Common myeloid progenitor, CD34-positive (primary cell): ENCODE measurements around the gene GPX3.

ENCODE experiments used
- CTCF ChIA-PET: fragments of 350-600 bp; sonication (Branson Sonifier 250); formaldehyde crosslinking; loops from one replicate; lab custom pipeline; 2021; ENCODE audit warnings: antibody characterized with exemption; lab: Charles Lee
- POLR2A ChIA-PET: fragments of 350-600 bp; sonication (Branson Sonifier 250); formaldehyde crosslinking; loops from one replicate; lab custom pipeline; 2021; ENCODE audit warnings: antibody characterized with exemption; lab: Charles Lee
- DNase-seq, 3 donors: peaks; one replicate each; pipeline versions ENCODE4 v3.0.0 to v3.0.0-alpha.2; 2013
- H3K27ac ChIP-seq, 2 experiments: 1 replicate in 1 of 2; 2 replicates in 1 of 2; pipeline ENCODE4 v1.7.0; 2013; ENCODE audit warnings: inconsistent platforms in 2 of 2, low read length in 2 of 2, mild to moderate bottlenecking in 2 of 2, low read depth in 1 of 2, moderate library complexity in 1 of 2; ENCODE audit not compliant: severe bottlenecking in 2 of 2, insufficient read depth in 1 of 2, poor library complexity in 1 of 2
- H3K27me3 ChIP-seq, 5 experiments: replicated peaks in 2 of 5; 1 replicate in 3 of 5; 2 replicates in 2 of 5; pipeline versions ENCODE4 v1.6.1 to v1.7.0; 2013; ENCODE audit warnings: low read length in 4 of 5, mild to moderate bottlenecking in 2 of 5, moderate library complexity in 2 of 5, inconsistent platforms in 1 of 5; ENCODE audit not compliant: insufficient read depth in 5 of 5, control insufficient read depth in 4 of 5
- H3K36me3 ChIP-seq, 4 experiments: 1 replicate in 2 of 4; 2 replicates in 2 of 4; pipeline versions ENCODE4 v1.6.1 to v1.7.0; 2013; ENCODE audit warnings: low read length in 3 of 4, control low read depth in 1 of 4, mild to moderate bottlenecking in 1 of 4; ENCODE audit not compliant: control insufficient read depth in 4 of 4, insufficient read depth in 4 of 4
- H3K4me1 ChIP-seq, 4 experiments: 1 replicate in 3 of 4; 2 replicates in 1 of 4; pipeline versions ENCODE4 v1.6.1 to v1.7.1; 2013; ENCODE audit warnings: low read length in 3 of 4, mild to moderate bottlenecking in 3 of 4, control low read depth in 1 of 4, inconsistent platforms in 1 of 4, moderate library complexity in 1 of 4; ENCODE audit not compliant: control insufficient read depth in 4 of 4, insufficient read depth in 4 of 4; ENCODE audit errors: control extremely low read depth in 1 of 4
- H3K4me3 ChIP-seq, 7 experiments: 1 replicate in 4 of 7; 2 replicates in 3 of 7; pipeline versions ENCODE4 v1.5.1 to v1.7.0; 2013; ENCODE audit warnings: mild to moderate bottlenecking in 7 of 7, low read length in 6 of 7, moderate library complexity in 6 of 7, inconsistent platforms in 2 of 7, low read depth in 2 of 7, control low read depth in 1 of 7; ENCODE audit not compliant: insufficient read depth in 4 of 7, control insufficient read depth in 1 of 7; ENCODE audit errors: extremely low read depth in 1 of 7
- H3K9me3 ChIP-seq, 5 experiments: 1 replicate in 4 of 5; 2 replicates in 1 of 5; pipeline versions ENCODE4 v1.6.1 to v1.7.1; 2013; ENCODE audit warnings: low read length in 4 of 5, mild to moderate bottlenecking in 2 of 5, inconsistent platforms in 1 of 5, low read depth in 1 of 5, moderate library complexity in 1 of 5; ENCODE audit not compliant: control insufficient read depth in 4 of 5, insufficient read depth in 2 of 5; ENCODE audit errors: control extremely low read depth in 1 of 5
- WGBS: methylation state at CpG from one replicate; pipeline ENCODE4 v1.1.5; 2013; ENCODE audit not compliant: insufficient coverage; 5-methylcytosine and 5-hydroxymethylcytosine counted together

GPX3 gene

GRCh38 chr5:151070449-151070848 is 50.1 kb downstream of the GPX3 start:
- Histone ChIP-seq H3K4me3 (no peak overlapping the region), H3K36me3 (peaks cover 0 to 50% (median 18%) of the 10 kb centered on the region in 4 experiments), H3K27me3 (no peaks in the 10 kb centered on the region), H3K4me1 (peaks cover 9 to 37% (median 25%) of the 10 kb centered on the region in 4 experiments), H3K9me3 (no peaks in the 10 kb centered on the region), H3K27ac (no peak overlapping the region)
- POLR2A ChIA-PET = interaction anchor here (0.8 to 1.5 kb wide), 2 partner anchors 10 to 11 kb away, joined by 3 read pairs; no protein-coding TSS in a partner anchor
- CTCF ChIA-PET = interaction anchor here (1.3 to 45.7 kb wide), 7 partner anchors 8 to 43 kb away, joined by 3 to 1757 read pairs (median 12); partner anchors contain the start of gene TNIP1
- WGBS = 85% methylated on average over 2 of the region's 2 CpGs
- DNase-seq = no peak

DNA sequence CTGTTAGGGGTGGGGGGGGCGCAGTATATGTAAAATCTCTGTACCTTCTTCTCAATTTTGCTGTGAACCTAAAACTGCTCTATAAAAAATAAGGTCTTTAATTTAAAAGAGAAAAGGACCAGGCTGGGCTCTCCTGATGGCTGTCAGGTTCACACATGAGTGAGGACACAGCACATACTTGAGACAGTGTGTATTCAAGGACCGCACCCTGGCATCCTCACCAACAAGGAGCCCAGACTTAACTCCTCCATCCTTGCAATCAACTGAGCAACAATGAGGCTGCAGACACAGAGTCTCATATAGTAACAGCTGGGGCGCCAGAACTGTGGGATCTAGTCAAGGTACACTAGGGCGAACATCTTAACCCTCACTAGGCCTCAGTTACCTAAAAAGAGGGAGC is 50.6 kb downstream of the GPX3 start:
- Histone ChIP-seq H3K9me3 (no peaks in the 10 kb centered on the region), H3K27me3 (no peaks in the 10 kb centered on the region), H3K27ac (no peak overlapping the region), H3K36me3 (peaks cover 0 to 50% (median 19%) of the 10 kb centered on the region in 4 experiments), H3K4me3 (no peak overlapping the region), H3K4me1 (peaks cover 9 to 41% (median 27%) of the 10 kb centered on the region in 4 experiments)
- DNase-seq = no peak
- ChIA-PET POLR2A (interaction anchor here (0.8 to 1.5 kb wide), 2 partner anchors 9 to 12 kb away, joined by 3 read pairs; no protein-coding TSS in a partner anchor), CTCF (interaction anchor here (1.5 to 45.7 kb wide), 6 partner anchors 10 to 42 kb away, joined by 3 to 1757 read pairs (median 12); partner anchors contain the start of gene TNIP1)
- 100% methylated on average over 3 of the region's 4 CpGs for WGBS

GRCh38 chr5:151071848-151072629 is 51.6 kb downstream of the GPX3 start:
- Histone ChIP-seq H3K9me3 (no peaks in the 10 kb centered on the region), H3K4me1 (peaks cover 9 to 46% (median 30%) of the 10 kb centered on the region in 4 experiments), H3K4me3 (no peak overlapping the region), H3K27ac (peak overlapping the region in 1 of 2 experiments; percentile 23), H3K36me3 (peaks cover 0 to 46% (median 15%) of the 10 kb centered on the region in 4 experiments), H3K27me3 (no peaks in the 10 kb centered on the region)
- ChIA-PET CTCF (interaction anchor here (1.4 to 45.7 kb wide), 7 partner anchors 9 to 41 kb away, joined by 5 to 1757 read pairs (median 12); partner anchors contain the start of gene TNIP1), POLR2A (interaction anchor here (1.1 to 1.5 kb wide), 2 partner anchors 8 to 9 kb away, joined by 3 to 4 read pairs; no protein-coding TSS in a partner anchor)
- no peak for DNase-seq
- 96% methylated on average over 9 of the region's 10 CpGs for WGBS

- ChIA-PET POLR2A (interaction anchor here (1.1 kb wide), 1 partner anchor 9 kb away, joined by 4 read pairs; no protein-coding TSS in a partner anchor), CTCF (interaction anchor here (1.1 to 45.7 kb wide), 6 partner anchors 9 to 41 kb away, joined by 3 to 1757 read pairs (median 10); partner anchors contain the start of gene TNIP1)
- DNase-seq = no peak
- 94% methylated on average over 2 of the region's 5 CpGs for WGBS
- Histone ChIP-seq H3K4me3 (no peak overlapping the region), H3K27me3 (no peaks in the 10 kb centered on the region), H3K4me1 (peaks cover 9 to 46% (median 29%) of the 10 kb centered on the region in 4 experiments), H3K27ac (peak overlapping the region in 1 of 2 experiments; percentile 23), H3K36me3 (peaks cover 0 to 46% (median 16%) of the 10 kb centered on the region in 4 experiments), H3K9me3 (no peaks in the 10 kb centered on the region)
These were observed 52.2 kb downstream of the GPX3 start for GRCh38 chr5:151072630-151073025.

GRCh38 chr5:151073280-151073679 is 52.9 kb downstream of the GPX3 start:
- H3K27me3 ChIP-seq = no peaks in the 10 kb centered on the region
- DNase-seq = no peak
- 100% methylated on average over 1 of the region's 2 CpGs for WGBS
- peaks cover 8 to 46% (median 27%) of the 10 kb centered on the region in 4 experiments for H3K4me1 ChIP-seq
- H3K36me3 ChIP-seq = peaks cover 0 to 44% (median 18%) of the 10 kb centered on the region in 4 experiments
- H3K4me3 ChIP-seq = no peak overlapping the region
- POLR2A ChIA-PET = interaction anchor here (0.5 kb wide), 1 partner anchor 29 kb away, joined by 4 read pairs; no protein-coding TSS in a partner anchor
- H3K27ac ChIP-seq = no peak overlapping the region
- CTCF ChIA-PET = interaction anchor here (1.0 to 45.7 kb wide), 6 partner anchors 10 to 40 kb away, joined by 3 to 1757 read pairs (median 6); no protein-coding TSS in a partner anchor
- no peaks in the 10 kb centered on the region for H3K9me3 ChIP-seq

- POLR2A ChIA-PET = no interaction called here
- no peaks in the 10 kb centered on the region for H3K9me3 ChIP-seq
- CTCF ChIA-PET = interaction anchor here (0.6 to 45.7 kb wide), 8 partner anchors 9 to 164 kb away, joined by 3 to 1757 read pairs (median 4); no protein-coding TSS in a partner anchor
- peaks cover 0 to 49% (median 20%) of the 10 kb centered on the region in 4 experiments for H3K36me3 ChIP-seq
- H3K4me1 ChIP-seq = peaks cover 4 to 46% (median 27%) of the 10 kb centered on the region in 4 experiments
- H3K27me3 ChIP-seq = no peaks in the 10 kb centered on the region
- no peak for DNase-seq
- no peak overlapping the region for H3K27ac ChIP-seq
- H3K4me3 ChIP-seq = no peak overlapping the region
- 100% methylated on average over 1 of the region's 2 CpGs for WGBS
These were observed 54.2 kb downstream of the GPX3 start for GRCh38 chr5:151074557-151074956.
